Brain microvascular endothelial cell (primary cell): ENCODE data around the gene PRKAR1B.
A peak's percentile ranks its signal among the peaks of the same experiment; 100 is the strongest.

Experiments
- DNase-seq: peaks from one replicate; pipeline ENCODE4 v3.0.0-alpha.2; 2020
- H3K27ac ChIP-seq: fragments of 250-450 bp; sonication (Bioruptor Pico); 2 replicates; pipeline ENCODE4 v1.5.1; 2020; ENCODE audit warnings: mild to moderate bottlenecking, moderate library complexity
- H3K27me3 ChIP-seq: fragments of 250-450 bp; sonication (Bioruptor Pico); replicated peaks from 2 replicates; pipeline ENCODE4 v1.5.1; 2020; ENCODE audit warnings: mild to moderate bottlenecking
- H3K36me3 ChIP-seq: fragments of 250-450 bp; sonication (Bioruptor Pico); replicated peaks from 2 replicates; pipeline ENCODE4 v1.5.1; 2020; ENCODE audit warnings: mild to moderate bottlenecking
- H3K4me3 ChIP-seq: 2 replicates; pipeline ENCODE4 v1.5.1; 2011; ENCODE audit warnings: low read depth, mild to moderate bottlenecking, control low read depth, low read length, moderate library complexity
- CTCF ChIP-seq: IDR thresholded peaks from 2 replicates; pipeline ENCODE4 v1.5.1; 2011; ENCODE audit warnings: low read depth, mild to moderate bottlenecking, moderate library complexity, low read length, control low read depth, inconsistent platforms; ENCODE audit errors: missing control alignments
- in situ Hi-C: cut with HindIII; loops from 2 replicates; pipeline ENCODE4 v1.10.0; 2017; ENCODE audit warnings: low sequenced_read_pairs, low pct_ligation_motif_present

Gene PRKAR1B

GRCh38 chr7:516216-516605 is 210.9 kb downstream of the PRKAR1B start:
- Histone ChIP-seq H3K27ac (no peak overlapping the region), H3K27me3 (peaks cover 1% of the 10 kb centered on the region), H3K36me3 (peaks cover 11% of the 10 kb centered on the region), H3K4me3 (peak overlapping the region; percentile 74)
- DNase-seq, result no peak
- in situ Hi-C loops, result no loop called here
- TF ChIP-seq CTCF, result no peak

GRCh38 chr7:515628-516027 is 211.5 kb downstream of the PRKAR1B start:
- Histone ChIP-seq H3K27me3 (no peaks in the 10 kb centered on the region), H3K27ac (no peak overlapping the region), H3K36me3 (peaks cover 11% of the 10 kb centered on the region), H3K4me3 (peak overlapping the region; percentile 2)
- no peak for TF ChIP-seq CTCF
- in situ Hi-C loops, result no loop called here
- no peak for DNase-seq

- Histone ChIP-seq H3K27ac (peak overlapping the region; percentile 73), H3K4me3 (peak overlapping the region; percentile 20), H3K36me3 (peaks cover 14% of the 10 kb centered on the region), H3K27me3 (no peaks in the 10 kb centered on the region)
- no peak for TF ChIP-seq CTCF
- peak; percentile 57 for DNase-seq
- in situ Hi-C loops, result no loop called here
Observed at GRCh38 chr7:514651-515598, 212.2 kb downstream of the PRKAR1B start.

GRCh38 chr7:514242-514641 is 212.8 kb downstream of the PRKAR1B start:
- no peaks in the 10 kb centered on the region for H3K27me3 ChIP-seq
- H3K27ac ChIP-seq, result peak overlapping the region; percentile 73
- peaks cover 21% of the 10 kb centered on the region for H3K36me3 ChIP-seq
- in situ Hi-C loops, result no loop called here
- TF ChIP-seq CTCF, result no peak
- H3K4me3 ChIP-seq, result no peak overlapping the region
- DNase-seq, result no peak

- in situ Hi-C loops, result no loop called here
- TF ChIP-seq CTCF, result peak; percentile 51
- Histone ChIP-seq H3K27ac (peak overlapping the region; percentile 73), H3K4me3 (peak overlapping the region; percentile 27), H3K27me3 (no peaks in the 10 kb centered on the region), H3K36me3 (peaks cover 27% of the 10 kb centered on the region)
- DNase-seq, result peak; percentile 61
Observed at GRCh38 chr7:513521-514166, 213.4 kb downstream of the PRKAR1B start.
